Stomach smooth muscle (tissue), 2 donors: Measurements from ENCODE around the gene MKS1.

Source experiments
- H3K27ac ChIP-seq: one replicate; pipeline ENCODE4 v1.7.0; 2013; ENCODE audit warnings: mild to moderate bottlenecking, low read length, inconsistent platforms
- H3K27me3 ChIP-seq, 2 donors: one replicate each; pipeline ENCODE4 v1.7.0; 2013; ENCODE audit warnings: low read length in 2 of 2; ENCODE audit not compliant: insufficient read depth in 2 of 2, control insufficient read depth in 1 of 2
- H3K36me3 ChIP-seq, 2 donors: one replicate each; pipeline ENCODE4 v1.7.0; 2013; ENCODE audit warnings: low read length in 2 of 2; ENCODE audit not compliant: control insufficient read depth in 2 of 2, insufficient read depth in 2 of 2
- H3K4me1 ChIP-seq: one replicate; pipeline ENCODE4 v1.7.0; 2013; ENCODE audit warnings: low read length; ENCODE audit not compliant: control insufficient read depth, insufficient read depth
- H3K4me3 ChIP-seq, 2 donors: one replicate each; pipeline ENCODE4 v1.7.0; 2013; ENCODE audit warnings: low read length in 2 of 2
- H3K9ac ChIP-seq, 2 donors: one replicate each; pipeline ENCODE4 v1.7.0; 2013; ENCODE audit warnings: low read length in 2 of 2, mild to moderate bottlenecking in 1 of 2
- H3K9me3 ChIP-seq, 2 donors: one replicate each; pipeline ENCODE4 v1.7.0; 2013; ENCODE audit warnings: low read length in 2 of 2; ENCODE audit not compliant: control insufficient read depth in 2 of 2
- donor health status: healthy.
- donor health status: Pancreatic carcinoma.

The MKS1 gene

GRCh38 chr17:58186591-58186990 is 32.5 kb downstream of the MKS1 start:
- Histone ChIP-seq H3K27me3 (peaks cover 10 to 19% of the 10 kb centered on the region in 2 donors), H3K4me1 (no peaks in the 10 kb centered on the region), H3K36me3 (no peaks in the 10 kb centered on the region), H3K27ac (no peak overlapping the region), H3K9me3 (no peaks in the 10 kb centered on the region), H3K9ac (no peak overlapping the region), H3K4me3 (no peak overlapping the region)

GRCh38 chr17:58184986-58185761 is 33.9 kb downstream of the MKS1 start:
- Histone ChIP-seq H3K4me1 (no peaks in the 10 kb centered on the region), H3K9ac (no peak overlapping the region), H3K27ac (no peak overlapping the region), H3K9me3 (no peaks in the 10 kb centered on the region), H3K27me3 (peaks cover 2 to 17% of the 10 kb centered on the region in 2 donors), H3K4me3 (no peak overlapping the region), H3K36me3 (no peaks in the 10 kb centered on the region)

- Histone ChIP-seq H3K27ac (no peak overlapping the region), H3K36me3 (no peaks in the 10 kb centered on the region), H3K4me3 (no peak overlapping the region), H3K27me3 (peaks cover 2 to 14% of the 10 kb centered on the region in 2 donors), H3K9me3 (no peaks in the 10 kb centered on the region), H3K9ac (no peak overlapping the region), H3K4me1 (no peaks in the 10 kb centered on the region)
Observed at GRCh38 chr17:58184308-58184985, 34.6 kb downstream of the MKS1 start.

GRCh38 chr17:58183514-58183913 is 35.5 kb downstream of the MKS1 start:
- H3K27ac ChIP-seq = no peak overlapping the region
- H3K9ac ChIP-seq = no peak overlapping the region
- H3K4me3 ChIP-seq = no peak overlapping the region
- no peaks in the 10 kb centered on the region for H3K9me3 ChIP-seq
- H3K4me1 ChIP-seq = no peaks in the 10 kb centered on the region
- H3K36me3 ChIP-seq = no peaks in the 10 kb centered on the region
- peaks cover 2 to 13% of the 10 kb centered on the region in 2 donors for H3K27me3 ChIP-seq

GRCh38 chr17:58181796-58182195 is 37.3 kb downstream of the MKS1 start:
- H3K27ac ChIP-seq = no peak overlapping the region

GRCh38 chr17:58176200-58176599 is 42.9 kb downstream of the MKS1 start:
- H3K27me3 ChIP-seq = peaks cover 0 to 8% of the 10 kb centered on the region in 2 donors
- H3K36me3 ChIP-seq = no peaks in the 10 kb centered on the region
- no peaks in the 10 kb centered on the region for H3K4me1 ChIP-seq
- H3K4me3 ChIP-seq = no peak overlapping the region
- no peaks in the 10 kb centered on the region for H3K9me3 ChIP-seq
- H3K9ac ChIP-seq = no peak overlapping the region
- no peak overlapping the region for H3K27ac ChIP-seq

More at GRCh38 chr17:58181796-58182195, 37.3 kb downstream of the MKS1 start:
- no peaks in the 10 kb centered on the region for H3K36me3 ChIP-seq
- no peaks in the 10 kb centered on the region for H3K9me3 ChIP-seq
- no peaks in the 10 kb centered on the region for H3K4me1 ChIP-seq
- no peak overlapping the region for H3K4me3 ChIP-seq
- H3K27me3 ChIP-seq = peaks cover 0 to 9% of the 10 kb centered on the region in 2 donors
- no peak overlapping the region for H3K9ac ChIP-seq

- no peaks in the 10 kb centered on the region for H3K4me1 ChIP-seq
- H3K9me3 ChIP-seq = no peaks in the 10 kb centered on the region
- H3K4me3 ChIP-seq = no peak overlapping the region
- peaks cover 0 to 5% of the 10 kb centered on the region in 2 donors for H3K27me3 ChIP-seq
- H3K9ac ChIP-seq = no peak overlapping the region
- no peak overlapping the region for H3K27ac ChIP-seq
- no peaks in the 10 kb centered on the region for H3K36me3 ChIP-seq
Observed at GRCh38 chr17:58174871-58175270, 44.2 kb downstream of the MKS1 start.

GRCh38 chr17:58172369-58173071 is 46.5 kb downstream of the MKS1 start:
- Histone ChIP-seq H3K9ac (no peak overlapping the region), H3K4me3 (no peak overlapping the region), H3K9me3 (no peaks in the 10 kb centered on the region), H3K4me1 (no peaks in the 10 kb centered on the region), H3K27me3 (peaks cover 0 to 5% of the 10 kb centered on the region in 2 donors), H3K36me3 (no peaks in the 10 kb centered on the region), H3K27ac (no peak overlapping the region)

GRCh38 chr17:58170622-58171021 is 48.4 kb downstream of the MKS1 start:
- Histone ChIP-seq H3K9me3 (no peaks in the 10 kb centered on the region), H3K9ac (no peak overlapping the region), H3K27me3 (peaks cover 0 to 2% of the 10 kb centered on the region in 2 donors), H3K4me3 (no peak overlapping the region), H3K4me1 (no peaks in the 10 kb centered on the region), H3K27ac (no peak overlapping the region), H3K36me3 (no peaks in the 10 kb centered on the region)

GRCh38 chr17:58166682-58167081 is 52.4 kb downstream of the MKS1 start, which contains the start of gene OR4D2:
OR4D2 (plus strand) TSS chr17:58166982; CDS start chr17:58169656, 2,674 bp downstream.
- Histone ChIP-seq H3K9ac (no peak within 1 kb of the TSS), H3K9me3 (no peaks in the 10 kb centered on the region), H3K4me1 (no peaks in the 10 kb centered on the region), H3K27me3 (peaks cover 0 to 3% of the 10 kb centered on the region in 2 donors), H3K27ac (no peak within 1 kb of the TSS), H3K4me3 (no peak within 1 kb of the TSS), H3K36me3 (no peaks in the 10 kb centered on the region)
